SKM-1 (cell line): Measurements from ENCODE around the gene CCDC154.

Source experiments
- DNase-seq: peaks from one replicate; lab custom pipeline; 2025; ENCODE audit not compliant: unreplicated experiment; lab: John Stamatoyannopoulos, UW

The CCDC154 gene

DNA sequence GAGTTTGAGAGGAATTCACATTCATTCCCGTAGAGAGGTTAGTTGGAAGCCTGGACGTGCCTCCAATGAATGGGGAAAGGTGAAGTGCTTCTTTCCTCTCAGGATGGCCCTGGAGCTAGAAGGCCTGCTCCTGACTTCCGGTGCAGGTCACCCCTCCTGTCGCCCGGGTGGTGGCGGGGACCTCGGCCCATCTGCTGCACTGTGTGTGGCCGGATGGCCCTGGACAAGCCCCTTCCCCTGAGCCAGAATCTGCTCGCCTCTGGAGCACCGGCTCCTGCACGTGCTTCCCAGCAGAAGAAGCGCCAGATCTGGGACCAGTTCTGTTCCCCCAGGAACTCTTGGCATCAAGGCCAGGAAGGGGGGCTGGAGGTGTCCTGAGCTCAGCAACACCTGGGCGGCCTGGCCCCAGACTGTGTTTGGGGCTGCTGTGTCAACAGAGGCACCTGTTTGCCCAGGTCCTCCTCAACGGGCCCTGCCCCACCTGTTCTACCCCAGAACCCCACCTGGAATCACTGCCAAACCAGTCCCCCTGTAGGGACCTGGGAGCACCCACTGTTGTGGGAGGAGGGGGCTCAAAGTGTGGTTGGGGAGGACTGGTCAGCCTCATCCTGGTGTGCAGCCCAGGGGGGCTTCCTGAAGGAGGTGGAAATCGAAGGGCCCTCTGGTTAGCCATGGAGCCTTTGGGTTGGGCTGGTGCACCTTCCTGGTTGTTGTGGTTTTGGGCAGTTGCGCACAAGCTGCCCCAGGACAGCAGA is 18.6 kb downstream of the CCDC154 start:
- DNase-seq, result no peak

DNA sequence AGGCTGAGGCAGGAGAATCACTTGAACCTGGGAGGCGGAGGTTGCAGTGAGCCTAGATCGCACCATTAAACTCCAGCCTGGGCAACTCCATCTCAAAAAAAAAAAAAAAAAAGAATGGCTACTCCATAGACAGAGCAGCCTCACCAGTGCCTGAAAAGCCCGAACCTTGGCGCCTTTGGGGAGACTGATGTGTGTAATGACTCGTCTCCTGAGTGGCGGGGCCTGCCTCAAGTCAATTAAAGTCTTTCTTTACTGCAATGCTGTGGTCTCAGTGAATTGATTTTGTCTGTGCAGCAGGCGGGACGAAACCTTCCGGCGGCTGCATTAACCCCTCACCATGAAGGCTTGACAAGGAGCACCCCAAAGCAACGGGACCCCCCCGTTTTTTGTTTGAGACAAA is 20.3 kb downstream of the CCDC154 start:
- no peak for DNase-seq

GRCh38 chr16:1422076-1422475 is 22.3 kb downstream of the CCDC154 start:
- DNase-seq, result no peak

DNA sequence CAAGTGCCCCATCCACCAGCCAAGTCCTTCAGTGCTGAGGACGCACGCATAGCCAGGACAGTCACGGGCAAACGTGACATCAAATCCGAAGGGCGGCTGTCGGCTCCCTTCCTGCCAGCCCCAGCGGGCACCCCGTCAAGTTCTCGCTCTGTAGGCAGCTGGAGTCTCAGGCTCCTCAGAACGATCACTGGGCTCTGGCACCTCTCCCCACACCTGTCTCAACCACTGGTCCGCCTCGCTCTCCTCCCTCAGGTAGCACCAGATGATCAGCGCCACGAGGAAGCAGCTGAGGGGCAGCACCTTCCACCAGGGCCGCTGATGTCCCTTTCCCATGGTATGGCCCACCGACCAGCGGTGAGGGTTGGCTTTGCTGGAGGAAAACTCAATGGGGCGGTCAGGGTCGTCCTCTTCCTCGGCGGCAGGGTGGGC is 24.2 kb downstream of the CCDC154 start:
- DNase-seq, result no peak

DNA sequence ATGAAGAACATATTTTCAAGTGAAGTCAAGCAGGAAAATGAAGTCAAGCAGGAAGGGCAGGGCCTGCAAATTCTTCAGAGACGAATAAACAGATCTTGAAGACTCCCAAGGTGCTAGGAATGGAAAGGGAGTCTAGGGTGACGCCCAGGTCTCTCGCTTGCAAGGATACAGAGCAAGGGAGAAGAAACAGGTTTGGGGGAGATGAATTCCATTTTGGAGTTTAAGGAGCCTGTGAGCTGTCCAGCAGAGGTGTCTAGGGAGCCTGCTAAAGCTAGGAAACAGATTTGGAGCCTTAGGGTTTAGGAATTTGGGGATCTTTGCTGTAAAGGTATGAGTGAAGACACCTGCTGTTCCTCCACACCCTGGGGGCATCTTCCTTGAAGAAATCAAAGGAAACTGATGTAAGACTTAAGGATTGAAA is 27.8 kb downstream of the CCDC154 start:
- DNase-seq, result no peak

DNA sequence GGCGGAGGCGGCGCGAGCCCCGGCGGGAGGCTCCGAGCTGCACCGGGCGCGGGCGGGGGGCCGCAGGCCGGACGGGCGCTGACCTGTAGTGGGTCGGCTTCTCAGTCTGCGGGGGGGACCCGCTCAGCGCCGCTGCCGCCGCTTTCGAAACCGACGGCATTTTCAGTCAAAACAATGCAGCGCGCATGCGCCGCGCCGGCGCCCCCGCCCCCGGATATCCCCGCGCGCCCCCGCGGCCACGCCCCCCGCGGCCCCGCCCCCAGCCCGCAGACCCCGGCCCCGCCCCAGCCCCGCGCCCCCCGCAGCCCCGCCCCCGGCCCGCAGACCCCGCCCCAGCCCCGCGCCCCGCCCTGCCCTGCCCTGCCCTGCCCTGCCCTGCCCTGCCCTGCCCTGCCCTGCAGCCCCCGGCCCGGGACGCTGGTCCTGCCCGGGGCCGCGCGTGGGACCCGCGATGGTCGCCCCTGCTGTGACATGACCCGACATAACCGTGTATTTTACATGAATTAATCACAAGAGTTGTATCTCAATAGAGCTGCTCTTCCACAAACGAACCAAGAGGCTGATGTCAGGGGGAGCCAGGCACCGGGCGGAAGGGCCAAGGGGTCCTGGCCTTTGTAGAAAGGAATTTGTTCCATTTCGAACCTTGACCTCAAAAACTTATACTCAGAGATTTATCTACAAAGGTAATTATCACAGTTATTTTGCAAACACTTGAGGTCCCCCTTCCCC is 29.7 kb downstream of the CCDC154 start, which contains the start of gene UNKL:
Gene UNKL (minus strand): TSS at position 173 of the 729 bp plus-strand sequence. CDS start 13 bp downstream, at position 160.
- no peak for DNase-seq

- peak; percentile 20 for DNase-seq
These were observed 30.4 kb downstream of the CCDC154 start for GRCh38 chr16:1413684-1414531.

GRCh38 chr16:1412847-1413246 is 31.5 kb downstream of the CCDC154 start:
- DNase-seq, result no peak

GRCh38 chr16:1408171-1408837 is 36.1 kb downstream of the CCDC154 start:
- DNase-seq, result peak; percentile 56

DNA sequence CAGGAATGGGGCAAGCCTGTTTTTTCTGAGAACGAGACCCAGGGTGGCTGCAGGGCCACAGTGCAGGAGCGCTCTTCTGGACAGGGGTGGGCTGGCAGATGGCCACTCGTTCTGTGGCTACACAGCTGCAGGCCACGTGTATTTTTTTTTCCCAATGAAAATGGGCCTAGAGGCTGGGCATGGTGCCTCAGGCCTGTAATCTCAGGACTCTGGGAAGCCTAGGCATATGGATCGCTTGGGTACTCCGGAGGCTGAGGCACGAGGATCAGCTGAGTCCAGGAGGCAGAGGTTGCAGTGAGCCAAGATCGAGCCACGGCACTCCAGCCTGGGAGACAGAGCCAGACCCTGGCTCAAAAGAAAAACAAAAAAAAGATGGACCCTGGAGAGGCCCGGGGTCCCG is 36.6 kb downstream of the CCDC154 start:
- DNase-seq, result no peak

DNA sequence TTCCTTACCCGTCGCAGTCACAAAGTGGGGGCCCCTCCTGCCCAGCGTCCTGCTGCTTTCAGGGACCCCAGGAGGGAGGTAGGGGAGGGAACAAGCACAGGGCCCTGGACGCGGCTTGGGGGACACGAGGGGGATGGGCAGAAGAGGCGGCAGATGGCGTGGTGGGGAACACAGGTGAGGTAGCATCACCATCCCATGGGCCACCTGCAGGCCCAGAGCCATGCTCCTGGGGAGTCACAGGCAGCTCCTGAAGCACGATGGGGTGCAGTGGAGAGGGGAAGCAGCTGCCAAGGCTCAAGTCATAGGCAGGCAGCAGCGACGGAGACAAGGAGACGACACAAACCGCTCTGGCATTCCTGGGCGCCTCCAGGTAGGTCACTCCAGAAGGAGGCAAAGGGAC is 40.6 kb downstream of the CCDC154 start:
- no peak for DNase-seq

GRCh38 chr16:1403036-1403435 is 41.3 kb downstream of the CCDC154 start:
- DNase-seq, result no peak

DNA sequence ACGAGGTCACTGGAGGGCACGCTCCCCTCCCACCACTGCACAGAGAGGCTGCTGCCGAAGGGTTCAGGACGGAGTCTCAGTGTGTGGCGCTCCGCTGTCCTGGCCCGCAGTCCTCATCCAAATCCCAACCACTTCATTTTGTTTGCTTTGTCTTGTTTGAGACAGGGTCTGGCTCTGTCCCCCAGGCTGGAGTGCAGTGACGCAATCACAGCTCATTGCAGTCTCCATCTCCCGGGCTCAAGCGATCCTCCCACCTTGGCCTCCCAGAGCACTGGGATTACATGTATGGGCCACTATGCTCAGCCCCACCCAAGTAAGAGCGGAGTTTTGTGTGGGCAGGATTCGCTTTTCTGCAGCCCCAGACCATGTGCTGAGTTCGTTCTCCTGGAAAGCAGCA is 42.6 kb downstream of the CCDC154 start:
- no peak for DNase-seq

- DNase-seq, result no peak
These were observed 43.1 kb downstream of the CCDC154 start for GRCh38 chr16:1401061-1401757.

- no peak for DNase-seq
These were observed 45.4 kb downstream of the CCDC154 start for GRCh38 chr16:1398826-1399581.

DNA sequence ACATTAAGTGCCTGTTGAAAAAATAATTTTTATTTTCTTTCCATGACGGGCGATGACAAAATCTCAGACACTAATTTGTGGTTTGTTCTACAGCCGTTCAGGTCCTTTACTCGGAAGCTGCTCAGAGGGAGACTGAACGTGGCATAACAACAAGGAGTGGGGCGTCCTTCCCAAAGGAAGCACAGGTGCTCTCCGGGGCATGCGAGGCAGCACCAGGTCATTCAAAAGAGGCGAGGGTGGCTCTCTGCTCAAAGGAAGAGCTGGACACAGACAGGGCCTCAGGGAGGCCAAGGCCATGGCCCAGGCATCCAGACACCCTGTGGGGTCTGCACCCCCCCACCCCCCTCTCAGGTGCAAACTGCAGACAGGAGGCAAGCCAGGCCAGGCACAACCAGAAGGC is 46.0 kb downstream of the CCDC154 start:
- DNase-seq, result no peak

GRCh38 chr16:1397779-1398178 is 46.6 kb downstream of the CCDC154 start:
- DNase-seq, result no peak

DNA sequence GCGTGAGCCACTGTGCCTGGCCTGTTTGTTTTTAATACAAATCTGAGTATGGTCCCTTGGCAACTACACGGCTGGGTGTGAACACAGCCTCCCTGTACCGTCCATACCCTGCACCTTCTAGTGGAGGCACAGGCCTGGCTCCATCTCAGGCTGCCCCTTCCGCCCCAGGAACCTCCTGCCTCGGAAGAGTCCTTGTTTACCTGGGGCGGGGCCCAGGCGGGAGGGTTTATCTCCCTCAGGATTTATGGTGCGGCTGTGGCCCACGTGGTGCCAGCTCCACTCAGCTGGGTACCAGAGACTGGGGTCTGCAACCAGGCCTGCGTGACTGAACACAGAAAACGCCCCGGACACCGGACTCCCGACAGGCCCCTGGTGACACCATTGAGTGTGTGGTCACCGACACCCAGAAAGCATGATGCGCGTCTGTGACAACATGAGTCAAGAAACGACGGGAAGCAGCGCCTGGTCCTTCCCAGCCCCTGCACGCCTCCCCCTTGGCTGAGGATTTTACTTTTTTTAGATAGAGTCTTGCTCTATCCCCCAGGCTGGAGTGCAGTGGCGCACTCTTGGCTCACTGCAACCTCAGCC is 48.8 kb downstream of the CCDC154 start:
- no peak for DNase-seq

DNA sequence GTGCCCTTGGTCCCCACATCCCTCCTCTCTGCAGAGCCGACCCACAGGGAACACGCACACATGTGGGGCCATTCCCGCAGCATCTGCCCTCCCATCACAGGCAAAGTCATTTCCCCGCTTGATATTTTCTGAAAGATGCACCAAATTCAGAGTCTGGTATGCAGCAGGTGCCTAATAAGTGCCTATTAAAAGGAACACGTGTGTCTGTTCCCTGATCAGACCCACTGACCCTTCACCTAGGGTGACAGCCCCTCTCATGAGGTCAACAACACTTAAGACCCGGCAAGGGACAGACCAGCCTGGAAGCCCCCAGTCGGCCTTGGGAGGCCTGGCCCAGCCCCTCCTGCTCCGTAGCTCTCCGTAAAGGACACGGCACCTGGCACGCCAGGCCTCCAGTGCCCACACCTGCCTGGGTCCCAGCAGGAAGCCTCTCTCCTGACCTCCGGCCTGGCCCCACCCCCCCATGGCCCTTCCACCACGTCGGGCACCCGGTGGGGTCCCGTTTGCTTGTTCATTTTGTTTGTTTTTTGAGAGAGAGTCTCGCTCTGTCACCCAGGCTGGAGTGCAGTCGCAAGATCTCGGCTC is 49.9 kb downstream of the CCDC154 start:
- no peak for DNase-seq
